ENCODE results near the gene CTNND2.

DNA sequence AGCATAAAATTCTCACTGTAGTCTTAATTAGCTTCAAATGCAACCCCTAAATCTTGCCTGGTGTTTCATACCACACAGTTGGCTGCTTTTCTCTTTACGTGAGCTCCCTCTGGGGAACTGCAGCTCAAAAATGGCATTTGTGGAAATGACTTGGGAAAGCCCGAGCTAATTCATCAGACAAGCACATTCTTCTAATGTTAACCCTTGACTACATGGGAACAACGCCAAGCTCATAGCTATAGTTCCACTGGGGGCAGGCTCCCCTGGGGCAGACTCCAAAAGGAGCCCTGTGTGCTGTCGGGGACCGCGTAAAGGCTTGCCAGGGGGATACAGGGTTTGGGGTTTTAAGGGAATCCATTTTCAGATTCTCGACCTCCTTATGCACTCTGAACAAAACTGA, 841.8 kb downstream of the CTNND2 start:
- TF ChIP-seq, protein P1, sequence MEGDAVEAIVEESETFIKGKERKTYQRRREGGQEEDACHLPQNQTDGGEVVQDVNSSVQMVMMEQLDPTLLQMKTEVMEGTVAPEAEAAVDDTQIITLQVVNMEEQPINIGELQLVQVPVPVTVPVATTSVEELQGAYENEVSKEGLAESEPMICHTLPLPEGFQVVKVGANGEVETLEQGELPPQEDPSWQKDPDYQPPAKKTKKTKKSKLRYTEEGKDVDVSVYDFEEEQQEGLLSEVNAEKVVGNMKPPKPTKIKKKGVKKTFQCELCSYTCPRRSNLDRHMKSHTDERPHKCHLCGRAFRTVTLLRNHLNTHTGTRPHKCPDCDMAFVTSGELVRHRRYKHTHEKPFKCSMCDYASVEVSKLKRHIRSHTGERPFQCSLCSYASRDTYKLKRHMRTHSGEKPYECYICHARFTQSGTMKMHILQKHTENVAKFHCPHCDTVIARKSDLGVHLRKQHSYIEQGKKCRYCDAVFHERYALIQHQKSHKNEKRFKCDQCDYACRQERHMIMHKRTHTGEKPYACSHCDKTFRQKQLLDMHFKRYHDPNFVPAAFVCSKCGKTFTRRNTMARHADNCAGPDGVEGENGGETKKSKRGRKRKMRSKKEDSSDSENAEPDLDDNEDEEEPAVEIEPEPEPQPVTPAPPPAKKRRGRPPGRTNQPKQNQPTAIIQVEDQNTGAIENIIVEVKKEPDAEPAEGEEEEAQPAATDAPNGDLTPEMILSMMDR (conservative IDR thresholded peaks at IDR 0.05): no peak; the same call in 1 of the 2 replicates
- no peak for TF ChIP-seq ZFX (IDR thresholded peaks at IDR 0.05)

Measured in C4-2B (cell line).